HG03097 (cell line): ENCODE data around the gene ZRSR2.
A peak's percentile ranks its signal among the peaks of the same experiment; 100 is the strongest.
"Not testable (repeated sequence)": the region's sequence is repeated elsewhere in the genome, so short reads cannot be mapped to it uniquely, and the experiment has no call there.

Experiments
- ATAC-seq: cut with Tn5 transposase; IDR thresholded peaks from one replicate; pipeline ENCODE4 v1.9.1; 2021; ENCODE audit not compliant: unreplicated experiment, low FRiP score

The ZRSR2 gene

DNA sequence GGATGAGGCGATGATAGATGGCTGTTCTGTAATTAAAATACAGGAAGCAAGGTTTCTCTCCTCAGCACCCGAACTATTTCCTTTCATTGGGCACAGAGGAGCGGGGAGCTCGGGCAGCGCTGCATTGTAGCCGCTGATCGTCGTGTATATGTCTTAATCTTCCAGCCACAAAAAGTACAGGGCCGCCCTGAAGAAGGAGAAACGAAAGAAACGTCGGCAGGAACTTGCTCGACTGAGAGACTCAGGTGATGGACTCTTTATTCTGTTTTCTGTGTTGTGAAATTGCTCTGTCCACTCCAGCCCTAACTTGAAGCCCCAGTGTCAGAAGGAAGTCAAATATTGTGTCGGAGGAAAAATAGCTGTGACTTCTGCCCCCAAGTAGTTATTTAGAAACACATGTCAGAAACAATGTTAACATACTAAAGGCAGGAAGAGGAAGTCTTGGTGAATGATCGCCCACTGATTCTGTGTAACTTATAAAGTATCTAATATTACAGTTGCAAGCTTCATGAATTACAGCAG lies 546 bp downstream of the ZRSR2 start:
- peak; percentile 25 for ATAC-seq

DNA sequence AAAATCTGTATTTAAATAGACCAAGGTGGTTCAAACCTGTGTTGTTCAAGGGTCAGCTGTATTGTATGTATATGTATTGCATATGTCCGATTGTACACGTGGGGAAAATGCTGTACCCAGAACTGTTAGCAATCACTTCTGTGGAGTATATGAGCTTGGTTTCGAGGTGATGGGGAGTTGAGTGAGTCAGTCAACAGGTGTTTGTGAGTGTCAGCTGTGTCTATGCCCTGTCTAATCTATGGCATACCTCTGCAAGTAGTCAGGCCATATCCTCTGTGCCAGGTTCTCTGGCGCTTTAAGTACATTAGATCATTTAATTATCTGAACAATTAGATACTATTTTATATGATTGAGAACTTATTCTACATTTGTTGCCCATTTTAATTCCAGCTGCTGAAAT lies 7.4 kb downstream of the ZRSR2 start:
- no peak for ATAC-seq

DNA sequence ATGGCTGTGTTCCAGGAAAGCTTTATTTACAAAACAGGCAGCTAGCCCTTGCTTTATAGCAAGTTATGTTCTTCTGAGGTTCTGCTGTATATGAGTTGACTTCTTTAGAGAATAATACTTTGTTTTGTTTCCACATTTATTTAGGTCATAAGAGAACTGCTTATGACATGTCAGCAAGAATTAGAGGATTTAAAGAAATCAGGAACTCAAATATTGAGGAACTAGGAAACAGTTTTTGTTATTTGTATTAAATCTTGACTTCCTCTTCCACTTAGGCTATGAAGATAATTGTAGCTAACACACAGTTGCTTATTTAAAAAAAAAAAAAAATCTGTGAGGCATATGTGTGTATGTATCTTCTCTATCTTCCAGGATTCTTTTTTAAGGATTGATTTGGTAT lies 14.3 kb downstream of the ZRSR2 start:
- ATAC-seq: no peak

DNA sequence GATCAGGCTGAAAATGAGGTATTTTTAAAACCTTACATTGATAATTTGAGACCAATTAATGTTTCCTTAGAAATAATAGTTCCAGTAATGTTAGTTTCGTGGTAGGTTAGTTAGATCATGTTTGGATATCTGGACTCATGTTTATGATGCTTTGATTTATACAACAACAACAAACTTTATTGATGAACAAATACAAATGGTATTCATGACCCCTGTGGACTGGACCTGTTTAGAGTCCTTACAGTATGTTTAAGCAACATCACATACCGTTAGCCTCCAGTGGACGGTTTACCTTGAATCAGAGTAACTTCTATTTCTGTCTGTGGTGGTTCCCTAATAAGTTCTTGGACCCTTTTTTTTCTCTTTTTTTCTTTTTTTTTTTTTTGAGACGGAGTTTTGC lies 18.0 kb downstream of the ZRSR2 start:
- no peak for ATAC-seq

DNA sequence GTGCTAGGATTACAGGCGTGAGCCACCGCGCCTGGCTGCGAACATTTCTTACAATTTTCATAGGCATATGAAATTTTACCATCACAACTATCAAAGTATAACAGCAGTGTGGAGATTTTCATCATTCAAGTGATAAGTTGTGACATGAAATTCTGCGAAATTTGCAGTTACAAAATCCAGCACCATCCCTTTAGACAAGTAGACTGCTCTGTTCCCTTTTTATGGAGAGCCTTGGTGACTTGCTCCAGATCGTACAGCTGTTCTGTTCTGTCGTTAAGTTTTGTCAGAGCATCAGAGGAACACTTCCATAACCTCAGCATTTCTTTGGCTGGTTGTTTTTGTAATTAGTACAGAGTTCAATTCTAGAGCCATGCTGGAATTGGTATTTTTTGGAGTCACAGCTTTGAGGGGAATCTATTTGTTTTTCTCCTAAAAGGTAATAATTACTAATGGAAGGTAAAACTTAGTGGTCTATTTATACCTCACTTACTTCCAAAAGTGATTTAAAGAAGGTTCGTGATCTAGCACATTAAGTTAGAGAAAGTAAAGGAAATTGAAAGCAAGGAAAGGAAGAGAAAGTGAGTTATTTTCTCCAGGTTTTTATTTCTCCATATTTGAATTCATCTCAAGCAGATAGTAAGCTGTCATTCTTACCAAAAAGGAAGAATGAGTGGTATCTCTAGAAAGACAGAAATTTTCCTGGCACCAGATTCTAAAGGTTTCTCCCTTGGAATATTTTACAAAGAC lies 22.1 kb downstream of the ZRSR2 start:
- ATAC-seq: no peak

DNA sequence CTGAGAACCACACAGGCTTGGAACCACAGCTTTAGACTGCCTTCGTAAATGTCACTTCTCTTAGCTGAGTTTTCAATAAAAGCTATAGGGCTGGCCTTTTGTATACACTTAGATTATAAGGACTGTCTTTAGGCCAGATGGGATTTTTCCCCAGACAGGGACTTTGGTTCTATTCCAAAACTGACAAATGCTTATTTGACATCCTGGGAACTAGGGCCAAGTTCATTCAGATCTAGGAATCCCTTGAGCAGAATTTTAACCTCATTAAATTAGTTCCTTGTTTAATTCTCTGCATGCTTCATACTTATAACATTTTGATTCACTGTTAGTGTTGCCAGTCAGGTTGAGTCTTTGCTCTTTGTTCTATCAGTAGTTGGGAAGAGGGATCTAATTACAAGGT lies 23.1 kb downstream of the ZRSR2 start:
- no peak for ATAC-seq

DNA sequence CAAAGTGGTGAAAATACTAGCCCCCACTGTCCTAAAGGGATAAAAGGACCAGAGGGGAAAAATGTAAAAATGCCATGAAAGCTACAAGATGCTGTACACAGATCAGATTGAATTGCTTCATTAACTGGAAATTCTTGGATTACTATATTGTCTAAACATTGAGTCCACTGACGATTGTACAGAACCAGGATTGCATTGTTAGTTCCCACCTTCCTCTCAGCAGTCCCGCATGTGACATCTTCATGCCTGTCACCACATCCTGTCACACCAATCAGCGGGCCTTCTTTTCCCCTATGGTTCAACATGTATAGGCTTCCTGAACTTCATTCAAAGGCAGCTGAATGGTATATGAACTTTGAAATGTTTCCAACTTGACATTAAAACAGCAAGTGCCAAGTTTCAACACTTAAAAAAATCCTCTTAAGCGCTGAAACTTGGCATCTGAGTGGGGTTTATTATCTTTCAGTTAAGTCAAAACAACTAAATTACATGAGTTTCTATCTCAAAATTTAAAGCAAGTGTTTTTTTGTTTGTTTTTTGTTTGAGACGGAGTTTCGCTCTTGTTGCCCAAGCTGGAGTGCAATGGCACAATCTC lies 24.6 kb downstream of the ZRSR2 start:
- no peak for ATAC-seq

DNA sequence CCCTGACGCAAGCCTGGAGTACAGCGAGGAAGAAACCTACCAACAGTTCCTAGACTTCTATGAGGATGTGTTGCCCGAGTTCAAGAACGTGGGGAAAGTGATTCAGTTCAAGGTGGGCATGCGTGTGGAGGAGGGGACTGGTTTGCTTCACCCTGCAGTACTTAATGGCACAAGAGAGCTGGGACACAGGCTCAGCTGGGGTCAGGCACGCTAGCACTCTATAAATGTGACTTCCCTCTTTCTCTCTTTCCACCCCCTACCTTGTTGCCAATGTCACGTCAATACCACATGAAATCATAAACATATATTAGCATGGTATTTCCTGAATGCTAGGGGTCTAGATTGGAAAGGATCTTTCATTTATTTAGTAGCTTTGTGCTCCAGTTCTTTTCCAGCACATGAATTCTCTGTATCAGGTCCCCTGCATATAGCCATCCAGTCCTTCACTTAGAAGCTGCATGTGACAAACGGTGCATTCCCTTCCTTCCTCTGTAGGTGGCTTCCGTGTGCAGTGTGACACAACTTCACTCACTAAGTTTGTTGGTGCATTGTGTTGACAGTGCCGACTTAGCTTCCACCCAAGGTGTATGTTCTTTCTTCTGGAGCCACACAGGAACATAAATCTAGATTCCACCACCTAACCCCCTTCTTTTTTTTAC lies 25.6 kb downstream of the ZRSR2 start:
- ATAC-seq: no peak

DNA sequence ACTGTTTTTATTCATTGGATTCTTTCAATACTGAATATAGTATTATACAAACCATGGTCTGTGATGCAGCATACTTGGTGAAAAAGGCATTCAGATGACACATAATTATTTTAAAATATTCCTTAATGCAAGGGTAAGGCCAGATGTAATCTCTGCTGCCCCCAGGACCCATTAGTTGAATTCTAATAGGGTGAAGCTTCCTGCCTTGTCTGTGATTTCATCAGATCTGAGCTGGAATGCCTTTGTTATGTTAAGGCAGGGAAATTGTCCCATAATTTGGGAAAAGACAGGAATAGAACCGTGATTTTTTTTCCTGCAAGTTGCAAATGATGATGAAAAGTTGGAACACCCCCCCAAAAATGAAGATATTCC lies 26.1 kb downstream of the ZRSR2 start:
- ATAC-seq: no peak

- no peak for ATAC-seq
Measured at GRCh38 chrX:15816886-15817285, 26.6 kb downstream of the ZRSR2 start.

DNA sequence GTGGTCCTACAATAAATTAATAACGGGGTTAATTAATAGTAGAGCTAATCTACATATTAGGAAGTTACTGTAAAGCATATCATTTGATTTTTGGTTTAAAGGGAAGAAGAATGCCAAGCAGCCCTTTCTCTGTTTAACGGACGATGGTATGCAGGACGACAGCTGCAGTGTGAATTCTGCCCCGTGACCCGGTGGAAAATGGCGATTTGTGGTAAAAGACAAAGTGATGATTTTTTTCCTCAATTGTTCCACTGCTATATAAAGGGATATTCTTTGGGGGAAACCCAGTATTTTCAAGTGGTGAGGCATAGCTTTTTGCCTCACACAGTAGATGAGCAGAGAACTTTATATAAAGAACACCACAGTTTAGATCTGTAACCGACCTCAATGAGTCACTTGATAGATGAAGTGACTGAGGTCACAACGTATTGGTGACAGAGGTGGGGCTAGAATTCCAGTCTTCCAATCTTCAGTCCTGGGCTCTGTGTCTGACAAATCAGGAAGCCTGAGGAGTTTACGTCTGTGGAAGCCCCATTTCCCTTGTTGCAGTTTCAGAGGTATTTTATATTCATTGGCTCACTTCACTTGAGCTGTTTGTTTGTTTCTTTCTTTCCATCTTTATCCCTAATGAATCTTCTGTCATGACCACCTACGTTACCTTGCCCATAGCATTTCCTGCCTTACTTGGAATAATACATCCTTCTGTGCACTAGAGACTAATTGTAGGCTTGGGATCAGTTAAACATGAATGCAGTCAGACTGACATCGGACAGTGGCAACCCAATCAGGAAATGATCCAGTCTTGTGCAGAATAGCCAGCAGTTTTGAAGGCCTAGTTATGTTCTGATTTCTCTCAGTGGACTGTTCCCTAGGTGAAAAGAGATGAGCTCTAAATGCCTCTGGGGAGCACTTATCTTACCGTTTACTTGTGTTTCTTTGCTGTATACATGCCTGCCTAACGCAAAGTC lies 30.1 kb downstream of the ZRSR2 start:
- ATAC-seq: no peak

GRCh38 chrX:15822922-15823321 lies 32.6 kb downstream of the ZRSR2 start:
- ATAC-seq: no peak

DNA sequence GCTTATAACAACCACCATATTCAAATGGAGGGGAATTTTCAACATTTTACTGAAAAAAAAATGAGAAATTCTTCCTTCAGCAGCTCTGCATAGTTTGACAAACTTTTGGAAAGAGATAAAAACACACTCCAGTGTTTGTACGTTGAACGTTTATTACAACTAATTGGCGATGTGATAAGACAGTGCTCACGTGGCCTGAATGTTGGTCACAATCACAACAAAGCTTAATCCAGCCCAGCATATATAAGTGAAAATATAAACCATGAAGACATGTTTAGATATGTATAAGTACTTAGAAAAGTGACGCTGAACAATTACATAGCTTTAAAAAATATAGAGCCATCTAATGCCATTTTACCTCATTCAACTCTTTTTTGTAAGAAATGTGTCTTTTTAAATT lies 35.7 kb downstream of the ZRSR2 start:
- ATAC-seq: no peak

DNA sequence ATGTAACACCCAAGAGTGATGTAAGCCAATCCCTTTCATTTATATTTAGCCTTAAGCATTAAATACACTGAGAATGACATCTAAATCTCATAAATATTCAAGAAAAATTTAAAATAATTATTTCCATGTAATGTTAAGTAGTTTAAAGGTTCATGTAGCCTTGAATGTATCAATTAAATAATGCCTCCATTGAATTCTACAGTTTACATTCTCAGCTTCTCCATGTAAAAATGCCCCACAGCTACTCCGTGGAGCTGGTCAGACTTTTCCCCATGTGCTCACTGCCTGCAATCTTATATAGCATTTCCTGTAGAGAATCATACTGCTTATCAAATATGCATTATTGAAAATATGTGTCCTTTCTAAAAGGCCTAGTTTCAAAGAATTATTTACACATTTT lies 38.9 kb downstream of the ZRSR2 start:
- no peak for ATAC-seq

GRCh38 chrX:15831347-15831746 lies 41.1 kb downstream of the ZRSR2 start:
- ATAC-seq: not testable (repeated sequence)

DNA sequence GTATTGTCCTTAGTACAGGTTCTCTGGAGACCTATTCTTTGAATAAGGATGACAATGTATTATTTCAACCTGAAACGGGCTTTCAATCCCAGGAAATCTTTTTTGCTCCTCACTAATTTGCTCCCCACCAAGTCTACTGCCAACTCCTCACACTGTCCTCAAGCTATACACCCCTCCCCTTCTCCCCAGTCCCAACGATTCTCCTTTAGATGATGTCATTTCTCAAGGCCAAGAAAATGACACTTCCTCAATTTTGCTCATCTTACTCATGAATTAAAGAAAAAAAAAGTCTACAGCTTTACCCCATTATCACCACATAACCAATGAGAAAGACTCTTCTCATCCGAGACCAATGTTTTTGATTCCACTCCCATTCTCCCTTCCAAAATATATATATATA lies 43.8 kb downstream of the ZRSR2 start:
- no peak for ATAC-seq

DNA sequence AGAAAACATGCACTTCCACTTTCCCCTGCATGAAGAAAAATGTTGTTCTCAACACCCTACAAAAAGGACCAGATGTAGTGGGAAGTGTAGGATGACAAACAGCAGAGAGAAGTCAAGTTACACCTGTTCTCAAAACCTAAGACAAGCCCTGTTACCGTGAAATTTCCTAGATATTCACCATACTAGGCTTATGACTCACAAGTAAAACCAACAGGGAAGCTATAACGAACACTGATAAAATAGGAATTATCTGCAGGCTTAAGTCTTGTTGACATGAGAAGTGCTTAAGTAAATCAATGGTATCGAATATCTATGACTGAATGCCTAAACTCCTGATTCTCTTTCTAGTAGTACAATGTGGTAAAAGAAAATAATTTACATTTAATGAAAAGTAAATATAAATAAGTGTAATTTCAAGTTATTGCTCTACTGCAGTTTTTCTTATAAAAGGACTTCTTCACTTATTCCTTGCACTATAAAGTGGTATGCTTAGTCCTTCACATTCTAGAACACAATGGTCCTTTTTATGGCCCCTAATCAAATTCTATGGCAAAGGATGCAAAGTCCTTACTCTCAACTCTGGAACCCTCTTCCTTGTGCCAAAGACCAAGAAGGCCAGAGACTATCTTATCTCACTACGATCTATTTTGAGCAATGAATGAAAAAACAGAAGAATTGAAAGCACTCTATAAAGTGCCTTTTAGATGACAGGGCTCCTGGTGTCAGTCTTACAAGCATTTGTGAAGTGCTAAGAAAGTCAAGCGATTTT lies 44.7 kb downstream of the ZRSR2 start:
- ATAC-seq: no peak

DNA sequence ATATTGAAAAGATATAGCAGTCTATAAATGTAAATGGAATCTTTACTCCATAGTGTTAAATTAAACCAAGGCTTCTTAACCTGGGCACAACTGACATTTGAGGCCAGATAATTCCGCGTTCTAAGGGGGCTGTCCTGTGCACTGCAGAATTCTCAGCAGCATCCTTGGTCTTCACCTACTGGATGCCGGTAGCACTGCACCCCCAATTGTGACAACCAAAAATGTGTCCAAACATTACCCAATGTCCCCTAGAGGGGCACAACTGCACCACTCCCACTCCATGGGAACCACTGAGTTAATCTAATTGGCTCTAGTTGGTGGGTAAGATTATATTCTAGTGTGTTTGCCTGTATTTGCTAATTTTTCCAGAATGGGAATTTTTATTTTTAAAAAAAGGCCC lies 47.7 kb downstream of the ZRSR2 start:
- ATAC-seq: no peak

GRCh38 chrX:15841853-15842516 lies 51.7 kb downstream of the ZRSR2 start:
- ATAC-seq: no peak
